ENCODE measurements around the gene HEMGN.
A peak's percentile ranks its signal among the peaks of the same experiment; 100 is the strongest.
"Not testable (repeated sequence)": the region's sequence is repeated elsewhere in the genome, so short reads cannot be mapped to it uniquely, and the experiment has no call there.

Gene HEMGN
- long read RNA-seq, donor 1, result 0 reads
- long read RNA-seq, donor 2, result 0 reads
- long read RNA-seq, donor 3, result 0 reads
- long read RNA-seq, donor 4, result 0 reads
- long read RNA-seq, donor 5, partial matches to known transcripts, result 0 of 1 reads
- long read RNA-seq, donor 5, other reads (novel, unspliced or antisense), result 0 of 1 reads
- long read RNA-seq, donor 6, result 0 reads
- long read RNA-seq, donor 7, result 0 reads
- long read RNA-seq, donor 8, result 0 reads

- no peak for DNase-seq
These were observed at the start of gene HEMGN for GRCh38 chr9:97938081-97938644. Gene HEMGN (minus strand): TSS chr9:97938172. CDS start chr9:97938136, 36 bp downstream.

- no peak for DNase-seq
These were observed 49.5 kb upstream of the HEMGN start for GRCh38 chr9:97987487-97987886.

GRCh38 chr9:97985058-97985861 is 47.3 kb upstream of the HEMGN start:
- peak; percentile 83 for DNase-seq

- peak; percentile 88 for DNase-seq
These were observed 46.5 kb upstream of the HEMGN start for GRCh38 chr9:97984188-97985057.

GRCh38 chr9:97983589-97984187 is 45.7 kb upstream of the HEMGN start:
- peak; percentile 93 for DNase-seq

GRCh38 chr9:97982683-97983588 is 45.0 kb upstream of the HEMGN start, which contains the start of gene ANP32B:
Gene ANP32B (plus strand): TSS chr9:97983341. CDS start chr9:97983556, 215 bp downstream.
- DNase-seq, result peak; percentile 95

GRCh38 chr9:97981846-97982682 is 44.1 kb upstream of the HEMGN start:
- no peak for DNase-seq

GRCh38 chr9:97980918-97981845 is 43.2 kb upstream of the HEMGN start:
- peak; percentile 3 for DNase-seq

GRCh38 chr9:97980479-97980803 is 42.5 kb upstream of the HEMGN start:
- DNase-seq, result no peak

GRCh38 chr9:97979788-97980478 is 42.0 kb upstream of the HEMGN start:
- no peak for DNase-seq

- DNase-seq, result no peak
These were observed 40.6 kb upstream of the HEMGN start for GRCh38 chr9:97978371-97979130.

- DNase-seq, result not testable (repeated sequence)
These were observed 38.7 kb upstream of the HEMGN start for GRCh38 chr9:97976633-97977032.

- no peak for DNase-seq
These were observed 37.4 kb upstream of the HEMGN start for GRCh38 chr9:97975376-97975775.

- no peak for DNase-seq
These were observed 34.8 kb upstream of the HEMGN start for GRCh38 chr9:97972753-97973152.

GRCh38 chr9:97970165-97970564 is 32.2 kb upstream of the HEMGN start:
- no peak for DNase-seq

- no peak for DNase-seq
These were observed 31.0 kb upstream of the HEMGN start for GRCh38 chr9:97969014-97969413.

- no peak for DNase-seq
These were observed 28.5 kb upstream of the HEMGN start for GRCh38 chr9:97966493-97966892.
